ENCODE results near the gene PTPRM.

- no peak for TF ChIP-seq CTCF (IDR thresholded peaks at IDR 0.05 in 2 of 3, conservative IDR thresholded peaks at IDR 0.05 in 1 of 3; ENCODE audit: borderline replicate concordance in 1 of 3, insufficient read depth in 1 of 3, low read depth in 2 of 3, low read length in 2 of 3)
- TF ChIP-seq SP1 (IDR thresholded peaks at IDR 0.05; ENCODE audit: low read depth): no peak
- TF ChIP-seq POLR2A (IDR thresholded peaks at IDR 0.05; ENCODE audit: borderline replicate concordance, extremely low read depth, insufficient read depth, insufficient read length): no peak
- no peak for TF ChIP-seq YY1 (IDR thresholded peaks at IDR 0.05; ENCODE audit: extremely low read depth, insufficient replicate concordance, low read depth, low read length)
Observed at GRCh38 chr18:7779211-7779610, 212.1 kb downstream of the PTPRM start.

All from HCT116 (cell line).